ENCODE measurements around the gene AGAP1.
A peak's percentile ranks its signal among the peaks of the same experiment; 100 is the strongest.

DNA sequence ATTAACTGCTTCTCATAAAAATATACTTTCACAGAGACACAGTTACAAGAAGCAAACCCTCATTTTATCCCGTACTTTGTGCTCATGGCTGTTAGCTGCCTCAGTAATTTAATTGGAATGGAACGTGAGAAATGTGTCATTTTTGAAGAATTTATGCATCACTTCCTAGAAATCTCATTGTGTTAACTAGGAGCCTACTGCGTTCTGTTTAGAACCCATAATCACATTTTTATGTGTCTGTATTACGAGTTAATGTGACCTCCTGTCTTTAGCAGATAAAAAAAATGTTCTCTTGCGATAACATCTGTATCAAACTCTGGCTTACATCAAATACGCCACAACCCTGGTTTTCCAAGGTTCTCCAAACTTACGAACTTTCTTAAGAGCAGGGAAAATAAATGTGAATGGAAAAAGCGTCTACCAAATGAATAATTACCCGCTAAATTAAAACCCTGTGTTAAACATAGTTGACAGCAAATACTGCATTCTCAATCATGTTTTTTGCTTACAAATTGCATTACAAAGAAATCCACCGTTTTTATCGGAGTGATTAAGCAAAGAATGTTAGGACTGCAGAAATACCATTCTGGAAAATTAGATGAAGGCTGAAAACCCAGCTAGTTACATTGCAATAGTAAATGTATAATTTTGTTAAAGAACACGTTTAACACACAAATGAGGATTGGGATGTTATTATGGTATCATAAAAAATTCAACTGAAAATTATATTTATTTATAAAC lies 686.4 kb downstream of the AGAP1 start:
- TF ChIP-seq CTCF (IDR thresholded peaks at IDR 0.05; ENCODE audit: extremely low read depth in 1 of 2, insufficient read depth in 1 of 2, low read depth in 1 of 2, low read length in 2 of 2), result no peak
- peak; percentile 76 for TF ChIP-seq POLR2A (IDR thresholded peaks at IDR 0.05; ENCODE audit: low read depth, low read length)
- TF ChIP-seq EZH2 (IDR thresholded peaks at IDR 0.05; ENCODE audit: borderline replicate concordance, low read depth, low read length, severe bottlenecking), result no peak
- TF ChIP-seq POLR2AphosphoS5 (IDR thresholded peaks at IDR 0.05; ENCODE audit: insufficient read depth, low read depth, low read length), result peak; percentile 56
- TF ChIP-seq, protein P1, sequence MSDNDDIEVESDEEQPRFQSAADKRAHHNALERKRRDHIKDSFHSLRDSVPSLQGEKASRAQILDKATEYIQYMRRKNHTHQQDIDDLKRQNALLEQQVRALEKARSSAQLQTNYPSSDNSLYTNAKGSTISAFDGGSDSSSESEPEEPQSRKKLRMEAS (IDR thresholded peaks at IDR 0.05; ENCODE audit: insufficient read depth, insufficient read length), result no peak

Data from endothelial cell of umbilical vein (primary cell).